Neuronal stem cell (in vitro differentiated cells): ENCODE measurements around the gene CACNB3.

Experiments used
- DNase-seq: peaks from one replicate; pipeline ENCODE4 v3.0.0-alpha.2; 2013; ENCODE audit warnings: low spot score
- H2AFZ ChIP-seq: one replicate; pipeline ENCODE4 v1.6.1; 2013; ENCODE audit warnings: mild to moderate bottlenecking, low read length, inconsistent platforms
- H2AK5ac ChIP-seq: 2 replicates; pipeline ENCODE4 v1.6.1; 2013; ENCODE audit warnings: low read depth, mild to moderate bottlenecking, inconsistent platforms, low read length, moderate library complexity, mixed read lengths
- H2BK120ac ChIP-seq: 2 replicates; pipeline ENCODE4 v1.6.1; 2013; ENCODE audit warnings: low read depth, mild to moderate bottlenecking, inconsistent platforms, low read length, moderate library complexity, mixed read lengths
- H2BK12ac ChIP-seq: one replicate; pipeline ENCODE4 v1.6.1; 2013; ENCODE audit warnings: low read length, inconsistent platforms
- H2BK15ac ChIP-seq: 2 replicates; pipeline ENCODE4 v1.6.1; 2013; ENCODE audit warnings: mild to moderate bottlenecking, low read length, inconsistent platforms, mixed read lengths
- H2BK5ac ChIP-seq: one replicate; pipeline ENCODE4 v1.6.1; 2013; ENCODE audit warnings: inconsistent platforms, mild to moderate bottlenecking, low read length, moderate library complexity
- H3K14ac ChIP-seq: one replicate; pipeline ENCODE4 v1.6.1; 2013; ENCODE audit warnings: low read length, inconsistent platforms
- H3K18ac ChIP-seq: 2 replicates; pipeline ENCODE4 v1.6.1; 2013; ENCODE audit warnings: low read length, inconsistent platforms
- H3K23ac ChIP-seq: 2 replicates; pipeline ENCODE4 v1.6.1; 2013; ENCODE audit warnings: low read depth, mild to moderate bottlenecking, mixed read lengths, low read length, inconsistent platforms; ENCODE audit not compliant: poor library complexity
- H3K27ac ChIP-seq: replicated peaks from 3 replicates; pipeline ENCODE4 v1.5.1; 2013; ENCODE audit warnings: low read length, inconsistent platforms
- H3K27me3 ChIP-seq, 3 experiments: 2 replicates each; pipeline ENCODE4 v1.6.1; 2013; ENCODE audit warnings: low read length in 3 of 3, mild to moderate bottlenecking in 2 of 3, inconsistent platforms in 1 of 3, low read depth in 1 of 3, mixed read lengths in 1 of 3, moderate library complexity in 1 of 3; ENCODE audit not compliant: control insufficient read depth in 3 of 3, insufficient read depth in 3 of 3
- H3K36me3 ChIP-seq, 2 donors: replicated peaks in 1 of 2; 2 replicates each; pipeline ENCODE4 v1.6.1; 2013; ENCODE audit warnings: low read length in 2 of 2; ENCODE audit not compliant: control insufficient read depth in 2 of 2, insufficient read depth in 2 of 2
- H3K4ac ChIP-seq: 2 replicates; pipeline ENCODE4 v1.6.1; 2013; ENCODE audit warnings: inconsistent platforms, mild to moderate bottlenecking, low read length, moderate library complexity
- H3K4me1 ChIP-seq, 2 donors: 1 replicate in 1 of 2; 2 replicates in 1 of 2; pipeline ENCODE4 v1.6.1; 2013; ENCODE audit warnings: low read length in 2 of 2, low read depth in 1 of 2; ENCODE audit not compliant: control insufficient read depth in 2 of 2, insufficient read depth in 1 of 2
- H3K4me2 ChIP-seq: one replicate; pipeline ENCODE4 v1.6.1; 2013; ENCODE audit warnings: mild to moderate bottlenecking, low read length, inconsistent platforms; ENCODE audit not compliant: insufficient read depth, poor library complexity, severe bottlenecking
- H3K4me3 ChIP-seq, 2 donors: 2 replicates each; pipeline ENCODE4 v1.5.1; 2013; ENCODE audit warnings: low read length in 2 of 2, mild to moderate bottlenecking in 2 of 2, inconsistent platforms in 1 of 2, moderate library complexity in 1 of 2
- H3K79me1 ChIP-seq: one replicate; pipeline ENCODE4 v1.6.1; 2013; ENCODE audit warnings: low read depth, mild to moderate bottlenecking, inconsistent platforms, low read length, moderate library complexity
- H3K9ac ChIP-seq: one replicate; pipeline ENCODE4 v1.6.1; 2013; ENCODE audit warnings: mild to moderate bottlenecking, low read depth, low read length, inconsistent platforms; ENCODE audit not compliant: poor library complexity
- H3K9me3 ChIP-seq, 2 donors: replicated peaks in 1 of 2; 2 replicates each; pipeline versions ENCODE3 to v1.6.1; 2013; ENCODE audit warnings: low read length in 2 of 2, mild to moderate bottlenecking in 2 of 2, inconsistent platforms in 1 of 2, low read depth in 1 of 2, mixed read lengths in 1 of 2, moderate library complexity in 1 of 2; ENCODE audit not compliant: control insufficient read depth in 2 of 2, insufficient read depth in 1 of 2
- H4K8ac ChIP-seq: one replicate; pipeline ENCODE4 v1.6.1; 2013; ENCODE audit warnings: low read depth, mild to moderate bottlenecking, inconsistent platforms, low read length, moderate library complexity
- H4K91ac ChIP-seq: one replicate; pipeline ENCODE4 v1.6.1; 2013; ENCODE audit warnings: low read length, low read depth, mild to moderate bottlenecking, inconsistent platforms; ENCODE audit not compliant: poor library complexity
- WGBS, 2 donors: extraction: QIAGEN DNeasy Blood & Tissue Kit; methylation state at CpG; one replicate each; pipeline ENCODE4 v1.1.7; 2013; ENCODE audit warnings: missing lambda C conversion rate in 2 of 2, mixed read lengths in 1 of 2; ENCODE audit not compliant: insufficient read length in 2 of 2, insufficient replicate concordance in 1 of 2; ENCODE audit errors: extremely low coverage in 2 of 2; 5-methylcytosine and 5-hydroxymethylcytosine counted together

The CACNB3 gene

DNA sequence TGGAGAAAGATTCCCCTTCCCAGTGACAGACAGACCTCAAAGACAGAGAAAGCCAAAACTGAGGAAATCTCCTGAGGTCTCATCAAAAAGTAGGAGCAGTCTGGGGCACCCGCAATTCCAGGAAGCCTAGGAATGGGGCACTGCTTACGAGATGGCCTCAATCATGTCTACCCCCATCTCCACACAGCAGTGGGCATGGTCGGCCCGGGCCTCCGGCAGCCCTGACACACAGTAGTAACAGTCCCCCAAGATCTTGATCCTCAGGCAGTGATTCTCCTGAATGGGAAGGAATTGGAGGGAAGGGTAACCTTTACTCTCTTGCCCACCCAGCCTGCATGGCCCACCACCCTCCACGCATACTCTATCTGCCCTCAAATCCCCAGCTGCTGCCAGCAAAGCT is 41.3 kb upstream of the CACNB3 start:
- no peak overlapping the region for H3K4ac ChIP-seq
- H2AK5ac ChIP-seq: no peak overlapping the region
- H3K4me2 ChIP-seq: no peak overlapping the region
- DNase-seq: no peak
- H2BK15ac ChIP-seq: no peak overlapping the region
- peak overlapping the region; percentile 39 for H3K23ac ChIP-seq
- H2AFZ ChIP-seq: no peak overlapping the region
- no peak overlapping the region for H2BK12ac ChIP-seq
- no peak overlapping the region for H3K18ac ChIP-seq
- no peaks in the 10 kb centered on the region for H3K27me3 ChIP-seq
- no peak overlapping the region for H3K9ac ChIP-seq
- no peak overlapping the region for H4K91ac ChIP-seq
- no CpG with 5 or more reads among the region's 6 CpGs for WGBS, 2 donors
- H2BK120ac ChIP-seq: no peak overlapping the region
- peaks cover 6% of the 10 kb centered on the region for H3K79me1 ChIP-seq
- no peak overlapping the region for H4K8ac ChIP-seq
- H3K27ac ChIP-seq: no peak overlapping the region
- H3K9me3 ChIP-seq: peaks cover 0 to 2% of the 10 kb centered on the region in 2 donors
- peaks cover 64 to 80% of the 10 kb centered on the region in 2 donors for H3K36me3 ChIP-seq
- no peak overlapping the region for H3K14ac ChIP-seq
- H3K4me1 ChIP-seq: no peaks in the 10 kb centered on the region
- H2BK5ac ChIP-seq: no peak overlapping the region
- H3K4me3 ChIP-seq: no peak overlapping the region

DNA sequence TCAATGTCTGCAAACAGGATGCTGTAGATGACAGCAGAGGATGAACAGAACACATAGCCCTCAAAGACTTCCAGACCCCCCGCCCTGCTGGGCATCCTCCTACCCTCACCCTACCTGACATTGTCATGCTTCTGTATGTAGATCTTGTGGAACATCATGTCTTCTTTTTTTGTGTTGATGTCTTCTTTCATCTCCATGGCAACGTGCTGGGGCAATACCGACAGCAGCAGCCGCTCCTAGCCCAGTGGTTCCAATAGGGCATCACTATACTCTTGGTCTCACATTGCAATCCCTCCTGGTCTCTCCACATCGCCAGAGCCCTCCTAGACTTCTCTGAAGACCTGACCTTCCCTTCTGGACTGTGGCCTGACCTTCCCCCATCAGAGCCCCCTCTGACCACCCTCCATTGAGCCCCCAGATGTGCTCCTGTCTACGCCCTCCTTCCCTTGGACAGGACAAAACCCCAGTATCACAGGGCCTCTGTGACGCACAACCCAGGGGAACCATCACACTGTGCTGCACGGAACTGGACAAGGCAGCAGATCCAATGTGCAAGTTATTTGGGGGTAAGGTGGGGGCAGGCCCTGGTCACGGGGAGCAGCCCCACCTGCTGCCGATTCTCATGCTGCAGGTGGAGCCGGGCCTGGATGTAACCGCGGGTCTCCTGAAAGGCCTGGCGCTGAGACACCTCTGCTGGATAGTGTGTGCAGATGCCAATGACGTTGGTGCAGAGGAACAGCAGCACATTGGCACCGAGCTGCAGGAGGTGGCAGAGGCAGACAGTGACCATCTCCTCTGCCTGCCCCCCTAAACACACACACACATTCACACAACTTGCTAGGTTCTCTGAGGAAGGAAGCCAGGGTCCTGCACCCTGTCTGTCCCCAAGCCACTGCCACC is 40.5 kb upstream of the CACNB3 start:
- Histone ChIP-seq H3K36me3 (peaks cover 62 to 80% of the 10 kb centered on the region in 2 donors), H3K9ac (no peak overlapping the region)
- no peak for DNase-seq

DNA sequence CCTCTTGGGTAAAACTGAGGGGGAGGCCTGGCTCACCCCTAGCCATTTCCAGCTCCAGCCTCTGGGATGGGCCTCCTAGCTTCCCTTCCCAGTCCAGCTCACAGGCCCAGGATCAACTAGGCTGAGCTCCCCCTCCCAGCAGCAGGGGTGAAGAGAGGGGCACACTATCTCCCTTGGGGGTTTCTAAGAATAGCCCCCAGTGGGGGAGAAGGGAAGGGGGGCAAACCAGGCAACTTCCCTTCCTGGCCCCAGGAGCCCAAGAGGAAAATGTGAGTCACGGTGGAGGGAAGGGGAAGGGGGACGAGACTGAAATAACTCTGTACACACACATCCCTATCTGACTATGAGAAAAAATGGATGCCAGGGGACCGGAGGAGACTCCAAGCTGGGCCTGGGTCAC is 38.4 kb upstream of the CACNB3 start:
- H4K91ac ChIP-seq: no peak overlapping the region
- H2BK120ac ChIP-seq: no peak overlapping the region
- no peak overlapping the region for H2BK5ac ChIP-seq
- H3K27ac ChIP-seq: no peak overlapping the region
- no peak overlapping the region for H3K4me2 ChIP-seq
- peaks cover 48 to 65% of the 10 kb centered on the region in 2 donors for H3K36me3 ChIP-seq
- DNase-seq: no peak
- no peak overlapping the region for H3K9ac ChIP-seq
- no peak overlapping the region for H3K18ac ChIP-seq
- peaks cover 9% of the 10 kb centered on the region for H3K79me1 ChIP-seq
- H2AK5ac ChIP-seq: no peak overlapping the region
- WGBS, 2 donors: no CpG with 5 or more reads among the region's 3 CpGs
- no peaks in the 10 kb centered on the region for H3K9me3 ChIP-seq
- H3K23ac ChIP-seq: no peak overlapping the region
- H3K4ac ChIP-seq: no peak overlapping the region
- no peaks in the 10 kb centered on the region for H3K4me1 ChIP-seq
- no peaks in the 10 kb centered on the region for H3K27me3 ChIP-seq
- H4K8ac ChIP-seq: no peak overlapping the region
- H2BK12ac ChIP-seq: no peak overlapping the region
- H2BK15ac ChIP-seq: no peak overlapping the region
- no peak overlapping the region for H2AFZ ChIP-seq
- no peak overlapping the region for H3K14ac ChIP-seq
- H3K4me3 ChIP-seq: no peak overlapping the region

More for the DNA sequence above, 40.5 kb upstream of the CACNB3 start:
- Histone ChIP-seq H2AK5ac (no peak overlapping the region), H3K79me1 (peaks cover 8% of the 10 kb centered on the region), H3K23ac (no peak overlapping the region), H3K4me3 (no peak overlapping the region), H2BK5ac (no peak overlapping the region), H3K4me1 (no peaks in the 10 kb centered on the region), H3K9me3 (peaks cover 0 to 2% of the 10 kb centered on the region in 2 donors), H2BK12ac (no peak overlapping the region), H3K4ac (no peak overlapping the region), H3K4me2 (no peak overlapping the region), H2AFZ (no peak overlapping the region), H3K27ac (no peak overlapping the region), H4K8ac (no peak overlapping the region), H2BK15ac (no peak overlapping the region), H3K27me3 (no peaks in the 10 kb centered on the region), H2BK120ac (no peak overlapping the region), H3K14ac (no peak overlapping the region), H4K91ac (no peak overlapping the region), H3K18ac (no peak overlapping the region)
- no CpG with 5 or more reads among the region's 16 CpGs for WGBS, 2 donors

DNA sequence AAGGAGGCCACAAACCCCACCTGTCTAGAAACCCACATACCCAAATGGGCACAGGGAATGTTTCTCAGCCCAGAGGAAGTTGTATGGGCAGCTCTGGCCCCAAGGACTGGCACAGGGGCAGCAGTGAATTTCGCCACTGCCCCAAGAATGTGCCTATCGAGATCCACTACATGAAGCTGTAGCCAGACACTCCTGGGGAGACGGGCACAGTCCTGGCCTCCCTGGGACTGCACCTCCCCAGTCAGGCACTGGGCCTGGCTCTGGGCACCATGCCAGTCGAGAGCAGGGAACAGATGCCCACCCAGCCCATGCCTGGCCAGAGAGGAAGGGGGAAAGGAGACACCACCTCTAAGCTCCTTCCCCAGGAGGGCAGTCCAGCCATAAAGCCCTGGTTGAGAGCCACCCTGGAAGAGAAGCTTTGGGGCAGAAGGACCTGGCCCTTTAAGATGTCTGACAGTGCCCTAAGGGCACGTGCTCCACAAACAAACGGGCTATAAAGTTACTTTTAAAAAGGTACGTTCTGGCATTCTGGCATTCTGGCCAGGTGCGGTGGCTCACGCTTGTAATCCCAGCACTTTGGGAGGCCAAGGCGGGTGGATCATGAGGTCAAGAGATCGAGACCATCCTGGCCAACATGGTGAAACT is 37.8 kb upstream of the CACNB3 start:
- WGBS, 2 donors: no CpG with 5 or more reads among the region's 11 CpGs
- peaks cover 9% of the 10 kb centered on the region for H3K79me1 ChIP-seq
- DNase-seq: no peak
- no peak overlapping the region for H2BK120ac ChIP-seq
- peak overlapping the region; percentile 12 for H3K9ac ChIP-seq
- no peak overlapping the region for H2BK15ac ChIP-seq
- H3K23ac ChIP-seq: peak overlapping the region; percentile 60
- H3K4ac ChIP-seq: no peak overlapping the region
- peak overlapping the region in 1 of 2 donors; percentile 18 for H3K4me3 ChIP-seq
- H3K14ac ChIP-seq: no peak overlapping the region
- H2BK5ac ChIP-seq: peak overlapping the region; percentile 11
- no peak overlapping the region for H2AK5ac ChIP-seq
- no peak overlapping the region for H4K91ac ChIP-seq
- no peak overlapping the region for H3K4me2 ChIP-seq
- H2BK12ac ChIP-seq: no peak overlapping the region
- no peaks in the 10 kb centered on the region for H3K9me3 ChIP-seq
- no peaks in the 10 kb centered on the region for H3K27me3 ChIP-seq
- H3K18ac ChIP-seq: no peak overlapping the region
- H3K36me3 ChIP-seq: peaks cover 42 to 59% of the 10 kb centered on the region in 2 donors
- no peak overlapping the region for H3K27ac ChIP-seq
- H4K8ac ChIP-seq: no peak overlapping the region
- H3K4me1 ChIP-seq: no peaks in the 10 kb centered on the region
- no peak overlapping the region for H2AFZ ChIP-seq
